NB4 (cell line): ENCODE measurements around the gene ATG13.

Experiments
- CTCF ChIP-seq: IDR thresholded peaks from one replicate; pipeline ENCODE4 v1.5.1; 2012; ENCODE audit warnings: low read depth, low read length
- MAX ChIP-seq: IDR thresholded peaks from 2 replicates; pipeline ENCODE4 v1.6.1; 2011; ENCODE audit warnings: low read depth, low read length
- MYC ChIP-seq: IDR thresholded peaks from 2 replicates; pipeline ENCODE4 v1.6.1; 2011; ENCODE audit warnings: low read depth, low read length
- POLR2A ChIP-seq: IDR thresholded peaks from 2 replicates; pipeline ENCODE4 v1.6.1; 2011; ENCODE audit warnings: mild to moderate bottlenecking; ENCODE audit not compliant: insufficient read length; ENCODE audit errors: extremely low read depth

- no peak for TF ChIP-seq CTCF
- TF ChIP-seq POLR2A: no peak
- TF ChIP-seq MAX: no peak
- TF ChIP-seq MYC: no peak
Observed at GRCh38 chr11:46690702-46691101, 73.3 kb downstream of the ATG13 start.
